ENCODE data around the gene PIAS1. TPM values are rescaled to one million over a fixed set of nuclear protein-coding genes. Genes with fewer than 3 reads are reported as not detected.

The PIAS1 gene
- total and polyA plus RNA-seq, 9 of the 15 experiments (the other 6 are each of a cell fraction or from before 2014, with no cell fraction given): 18.0 to 59.1 (median 28.5) TPM

DNA sequence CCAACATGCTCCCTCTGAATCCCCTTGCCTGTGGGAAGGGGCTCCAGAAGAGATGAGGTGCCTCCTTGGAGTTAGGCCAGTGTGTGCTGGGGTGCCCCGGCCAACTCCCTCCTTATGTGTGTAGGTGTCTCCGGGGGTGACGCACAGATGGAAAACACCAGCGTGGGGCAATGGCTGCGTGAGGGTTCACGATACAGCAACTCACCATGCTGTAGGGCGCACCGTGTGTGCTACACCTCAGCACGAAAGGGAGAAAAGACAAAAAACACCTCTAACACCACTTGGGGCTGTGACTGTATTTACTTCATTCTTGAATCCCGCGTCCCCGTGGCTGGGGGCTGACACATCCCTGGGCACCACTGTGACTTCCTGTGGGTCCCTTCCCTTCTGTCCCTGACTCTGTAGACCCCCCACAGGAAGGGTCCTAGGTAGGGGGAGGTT is 152.6 kb downstream of the PIAS1 start (continued):
- TF ChIP-seq, protein P1, sequence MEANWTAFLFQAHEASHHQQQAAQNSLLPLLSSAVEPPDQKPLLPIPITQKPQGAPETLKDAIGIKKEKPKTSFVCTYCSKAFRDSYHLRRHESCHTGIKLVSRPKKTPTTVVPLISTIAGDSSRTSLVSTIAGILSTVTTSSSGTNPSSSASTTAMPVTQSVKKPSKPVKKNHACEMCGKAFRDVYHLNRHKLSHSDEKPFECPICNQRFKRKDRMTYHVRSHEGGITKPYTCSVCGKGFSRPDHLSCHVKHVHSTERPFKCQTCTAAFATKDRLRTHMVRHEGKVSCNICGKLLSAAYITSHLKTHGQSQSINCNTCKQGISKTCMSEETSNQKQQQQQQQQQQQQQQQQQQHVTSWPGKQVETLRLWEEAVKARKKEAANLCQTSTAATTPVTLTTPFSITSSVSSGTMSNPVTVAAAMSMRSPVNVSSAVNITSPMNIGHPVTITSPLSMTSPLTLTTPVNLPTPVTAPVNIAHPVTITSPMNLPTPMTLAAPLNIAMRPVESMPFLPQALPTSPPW (CRISPR knock-in tag; IDR thresholded peaks at IDR 0.05): no peak
- TF ChIP-seq LARP7 (IDR thresholded peaks at IDR 0.05): no peak

DNA sequence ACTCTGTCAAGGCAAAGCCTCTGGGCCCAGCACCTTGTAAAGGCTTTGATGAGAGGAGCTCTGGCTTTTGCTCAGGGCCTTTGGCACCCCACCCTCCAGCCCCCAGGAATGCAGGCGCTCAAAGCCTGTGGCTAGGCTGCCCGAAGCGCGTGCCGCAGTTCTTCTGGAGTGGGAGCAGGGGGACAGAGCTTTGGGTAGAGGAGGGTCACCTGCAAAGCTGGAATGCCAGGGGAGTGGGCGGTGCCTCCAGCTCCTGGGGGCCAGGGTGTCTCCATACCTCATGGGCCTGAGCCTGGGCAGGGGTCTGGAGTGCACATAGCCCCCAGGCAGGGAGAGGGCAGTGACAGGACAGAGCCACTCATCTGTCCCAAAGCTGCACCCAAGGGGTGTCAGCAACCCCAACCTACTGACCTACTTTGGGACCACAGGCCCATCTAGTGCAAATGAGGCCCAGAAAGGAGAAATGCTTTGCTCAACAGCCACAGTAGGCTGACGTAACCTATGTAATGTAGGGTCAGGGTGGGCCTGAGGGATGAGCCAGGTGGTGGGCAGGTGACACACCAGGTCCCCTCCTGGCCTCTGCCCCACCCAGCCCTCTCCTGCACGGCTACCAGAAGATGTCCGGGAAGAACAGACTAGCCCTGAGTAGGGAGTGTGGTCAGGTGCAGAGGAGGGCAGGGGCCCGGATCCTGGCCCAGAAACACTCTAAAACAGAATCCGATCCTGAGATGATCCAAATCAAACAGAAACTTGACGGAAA is 153.2 kb downstream of the PIAS1 start:
- Histone ChIP-seq H3K9me1 (ENCODE audit: control insufficient read depth, insufficient read depth, low read length) (peaks cover 3% of the 10 kb centered on the region), H3K4me3 (no peak overlapping the region), H3K27ac (ENCODE audit: extremely low read depth, low read depth, low read length) (peak overlapping the region; percentile 75; the same call in 1 of the 3 replicates), H3K4me1 (replicated peaks in 1 of 2; ENCODE audit: control insufficient read depth in 2 of 2, insufficient read depth in 2 of 2, low read length in 2 of 2) (peaks cover 14 to 49% of the 10 kb centered on the region in 2 experiments), H3K4me2 (ENCODE audit: insufficient read depth, low read length) (no peak overlapping the region), H4K20me1 (replicated peaks; ENCODE audit: control insufficient read depth, insufficient read depth, low read length) (peaks cover 17% of the 10 kb centered on the region; the same call in 1 of the 2 replicates), H3K27me3 (ENCODE audit: control insufficient read depth in 2 of 2, insufficient read depth in 2 of 2, low read length in 2 of 2) (no peaks in the 10 kb centered on the region), H3K9ac (ENCODE audit: insufficient read depth in 1 of 2, low read depth in 2 of 2, low read length in 2 of 2) (peak overlapping the region in 1 of 2 experiments; percentile 10; a peak in 1 of 4 replicates), H2AFZ (ENCODE audit: low read depth, low read length) (no peak overlapping the region), H3K36me3 (ENCODE audit: control insufficient read depth, insufficient read depth, low read length) (peaks cover 71% of the 10 kb centered on the region; the same call in 2 of the 3 replicates), H3K9me3 (replicated peaks; ENCODE audit: control insufficient read depth, insufficient read depth, low read depth, low read length) (no peaks in the 10 kb centered on the region), H3K79me2 (ENCODE audit: control insufficient read depth, insufficient read depth, low read length) (peaks cover 34% of the 10 kb centered on the region)
- 98% methylated on average over 12 of the region's 12 CpGs for WGBS (ENCODE audit: insufficient coverage, low coverage, missing lambda C conversion rate)
- no peak for FAIRE-seq
- ChIA-PET POLR2A (interaction anchor here (0.5 to 0.6 kb wide), 3 partner anchors 12 to 323 kb away, joined by 3 to 4 read pairs (median 4); no protein-coding TSS in a partner anchor), CTCF (ENCODE audit: low intra/inter-chr PET ratio) (no interaction called here)
- TSS peak; percentile 22 for BruUV-seq (replicated peaks)
- in situ Hi-C loops (cut with MboI) (no loop called here), intact Hi-C loops (cut with micrococcal nuclease) (no loop called here)
- ATAC-seq: no peak
- DNase-seq (ENCODE audit: extremely low read depth in 1 of 4, low spot score in 3 of 4): no peak
- TF ChIP-seq, protein P2, sequence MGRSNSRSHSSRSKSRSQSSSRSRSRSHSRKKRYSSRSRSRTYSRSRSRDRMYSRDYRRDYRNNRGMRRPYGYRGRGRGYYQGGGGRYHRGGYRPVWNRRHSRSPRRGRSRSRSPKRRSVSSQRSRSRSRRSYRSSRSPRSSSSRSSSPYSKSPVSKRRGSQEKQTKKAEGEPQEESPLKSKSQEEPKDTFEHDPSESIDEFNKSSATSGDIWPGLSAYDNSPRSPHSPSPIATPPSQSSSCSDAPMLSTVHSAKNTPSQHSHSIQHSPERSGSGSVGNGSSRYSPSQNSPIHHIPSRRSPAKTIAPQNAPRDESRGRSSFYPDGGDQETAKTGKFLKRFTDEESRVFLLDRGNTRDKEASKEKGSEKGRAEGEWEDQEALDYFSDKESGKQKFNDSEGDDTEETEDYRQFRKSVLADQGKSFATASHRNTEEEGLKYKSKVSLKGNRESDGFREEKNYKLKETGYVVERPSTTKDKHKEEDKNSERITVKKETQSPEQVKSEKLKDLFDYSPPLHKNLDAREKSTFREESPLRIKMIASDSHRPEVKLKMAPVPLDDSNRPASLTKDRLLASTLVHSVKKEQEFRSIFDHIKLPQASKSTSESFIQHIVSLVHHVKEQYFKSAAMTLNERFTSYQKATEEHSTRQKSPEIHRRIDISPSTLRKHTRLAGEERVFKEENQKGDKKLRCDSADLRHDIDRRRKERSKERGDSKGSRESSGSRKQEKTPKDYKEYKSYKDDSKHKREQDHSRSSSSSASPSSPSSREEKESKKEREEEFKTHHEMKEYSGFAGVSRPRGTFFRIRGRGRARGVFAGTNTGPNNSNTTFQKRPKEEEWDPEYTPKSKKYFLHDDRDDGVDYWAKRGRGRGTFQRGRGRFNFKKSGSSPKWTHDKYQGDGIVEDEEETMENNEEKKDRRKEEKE (IDR thresholded peaks at IDR 0.05; ENCODE audit: borderline replicate concordance in 1 of 2, control insufficient read depth in 1 of 2, low read depth in 2 of 2, low read length in 1 of 2): no peak
- TF ChIP-seq RBFOX2 (IDR thresholded peaks at IDR 0.05; ENCODE audit: low read depth, low read length) (peak; percentile 16; the same call in 1 of the 2 replicates), POLR2G (IDR thresholded peaks at IDR 0.05; ENCODE audit: low read depth, low read length) (0 out of 2 replicates have a peak, but pooled peaks have one; percentile 16)
- TF ChIP-seq, protein P3, sequence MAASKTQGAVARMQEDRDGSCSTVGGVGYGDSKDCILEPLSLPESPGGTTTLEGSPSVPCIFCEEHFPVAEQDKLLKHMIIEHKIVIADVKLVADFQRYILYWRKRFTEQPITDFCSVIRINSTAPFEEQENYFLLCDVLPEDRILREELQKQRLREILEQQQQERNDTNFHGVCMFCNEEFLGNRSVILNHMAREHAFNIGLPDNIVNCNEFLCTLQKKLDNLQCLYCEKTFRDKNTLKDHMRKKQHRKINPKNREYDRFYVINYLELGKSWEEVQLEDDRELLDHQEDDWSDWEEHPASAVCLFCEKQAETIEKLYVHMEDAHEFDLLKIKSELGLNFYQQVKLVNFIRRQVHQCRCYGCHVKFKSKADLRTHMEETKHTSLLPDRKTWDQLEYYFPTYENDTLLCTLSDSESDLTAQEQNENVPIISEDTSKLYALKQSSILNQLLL (CRISPR knock-in tag; IDR thresholded peaks at IDR 0.05; ENCODE audit: borderline replicate concordance): no peak

Measured in K562 (cell line).